SK-N-SH (cell line): Measurements from ENCODE around the gene KCNC4. TPM values are rescaled to one million over a fixed set of nuclear protein-coding genes. Genes with fewer than 3 reads are reported as not detected.

ENCODE experiments used
- CTCF ChIA-PET: fragments of 300-600, 350-600 bp; formaldehyde crosslinking; extraction: SDS; loops from one replicate; lab custom pipeline; 2021; lab: Yijun Ruan, JAX
- POLR2A ChIA-PET: fragments of 350-600 bp; sonication (Branson Sonifier 250); formaldehyde crosslinking; extraction: SDS; loops from one replicate; lab custom pipeline; 2020; ENCODE audit warnings: antibody characterized with exemption, inconsistent platforms; lab: Yijun Ruan, JAX
- DNase-seq: peaks from one replicate; pipeline ENCODE4 v3.0.0; 2012
- H2AFZ ChIP-seq: fragments of 200-600 bp; sonication (generic); 2 replicates; pipeline ENCODE4 v1.8.1; 2016; ENCODE audit warnings: antibody characterized with exemption, mild to moderate bottlenecking, low read depth
- H3F3A ChIP-seq: fragments of 200-600 bp; sonication (generic); replicated peaks from 2 replicates; pipeline ENCODE3; 2016; ENCODE audit warnings: antibody characterized with exemption, mild to moderate bottlenecking; ENCODE audit not compliant: insufficient read depth
- H3K27ac ChIP-seq, 2 experiments: fragments of 200-500 bp in 1 of 2; fragments of 200-600 bp in 1 of 2; sonication (Bioruptor generic) in 1 of 2; sonication (generic), shearing (Covaris generic) in 1 of 2; 2 replicates each; pipeline versions ENCODE4 v1.5.1 to v1.6.1; 2014 to 2016; ENCODE audit warnings: low read depth in 2 of 2, inconsistent platforms in 1 of 2, low read length in 1 of 2, mild to moderate bottlenecking in 1 of 2, mixed read lengths in 1 of 2
- H3K27me3 ChIP-seq: fragments of 200-600 bp; sonication (generic), shearing (Covaris generic); 2 replicates; pipeline ENCODE4 v1.6.1; 2016; ENCODE audit warnings: mixed run types; ENCODE audit not compliant: insufficient read depth
- H3K36me3 ChIP-seq, 2 experiments: fragments of 200-500 bp in 1 of 2; fragments of 200-600 bp in 1 of 2; sonication (Bioruptor generic) in 1 of 2; sonication (generic) in 1 of 2; replicated peaks in 1 of 2; 2 replicates each; pipeline versions ENCODE3 to v1.5.1; 2014 to 2016; ENCODE audit warnings: low read length in 1 of 2, mild to moderate bottlenecking in 1 of 2; ENCODE audit not compliant: insufficient read depth in 2 of 2, control insufficient read depth in 1 of 2
- H3K4me1 ChIP-seq, 2 experiments: fragments of 200-500 bp in 1 of 2; fragments of 200-600 bp in 1 of 2; sonication (Bioruptor generic) in 1 of 2; sonication (generic), shearing (Covaris generic) in 1 of 2; 2 replicates each; pipeline versions ENCODE4 v1.5.1 to v1.6.1; 2014 to 2016; ENCODE audit warnings: low read depth in 1 of 2, low read length in 1 of 2, mixed run types in 1 of 2; ENCODE audit not compliant: insufficient read depth in 2 of 2, control insufficient read depth in 1 of 2
- H3K4me2 ChIP-seq: fragments of 200-600 bp; sonication (generic), shearing (Covaris generic); 2 replicates; pipeline ENCODE4 v1.6.1; 2017; ENCODE audit warnings: mixed run types
- H3K4me3 ChIP-seq, 2 experiments: fragments of 200-500 bp in 1 of 2; fragments of 200-600 bp in 1 of 2; sonication (Bioruptor generic) in 1 of 2; sonication (generic), shearing (Covaris generic) in 1 of 2; 2 replicates each; pipeline versions ENCODE4 v1.5.1 to v1.8.1; 2014 to 2016; ENCODE audit warnings: low read depth in 2 of 2, inconsistent platforms in 1 of 2, low read length in 1 of 2, mild to moderate bottlenecking in 1 of 2, mixed read lengths in 1 of 2, moderate library complexity in 1 of 2
- H3K79me2 ChIP-seq: fragments of 200-600 bp; sonication (generic); 2 replicates; pipeline ENCODE4 v1.8.1; 2017; ENCODE audit warnings: mild to moderate bottlenecking; ENCODE audit not compliant: insufficient read depth
- H3K9ac ChIP-seq: fragments of 200-600 bp; sonication (generic); 2 replicates; pipeline ENCODE4 v1.6.1; 2017; ENCODE audit warnings: mixed run types
- H3K9me2 ChIP-seq: fragments of 200-600 bp; sonication (generic); 2 replicates; pipeline ENCODE4 v1.6.1; 2017; ENCODE audit warnings: mixed run types
- H3K9me3 ChIP-seq: fragments of 200-600 bp; sonication (generic); 2 replicates; pipeline ENCODE4 v1.6.1; 2017; ENCODE audit warnings: mixed run types, mild to moderate bottlenecking, moderate library complexity
- H4K20me1 ChIP-seq: fragments of 200-600 bp; sonication (generic); 2 replicates; pipeline ENCODE4 v1.6.1; 2017; ENCODE audit warnings: mild to moderate bottlenecking, mixed run types; ENCODE audit not compliant: insufficient read depth
- CTCF ChIP-seq: fragments of 200-600 bp; sonication (generic); IDR thresholded peaks from 2 replicates; pipeline ENCODE4 v1.6.1; 2017; ENCODE audit warnings: antibody characterized with exemption, mild to moderate bottlenecking, moderate library complexity
- EP300 ChIP-seq, 2 experiments: IDR thresholded peaks; 2 replicates each; pipeline versions ENCODE4 v1.4.0 to v1.6.1; 2012; ENCODE audit warnings: borderline replicate concordance in 1 of 2, low read depth in 1 of 2, low read length in 1 of 2
- FOSL2 ChIP-seq: IDR thresholded peaks from 2 replicates; pipeline ENCODE4 v1.4.0; 2012; ENCODE audit warnings: low read depth, mild to moderate bottlenecking, moderate library complexity, borderline replicate concordance
- FOXM1 ChIP-seq: IDR thresholded peaks from 2 replicates; pipeline ENCODE4 v1.4.0; 2012; ENCODE audit warnings: low read depth, mild to moderate bottlenecking
- GATA2 ChIP-seq: sonication (generic); formaldehyde crosslinking; IDR thresholded peaks from 2 replicates; pipeline ENCODE4 v1.5.0; 2020; ENCODE audit warnings: mild to moderate bottlenecking, missing genetic modification reagents
- MXI1 ChIP-seq: IDR thresholded peaks from 2 replicates; pipeline ENCODE4 v1.6.1; 2012; ENCODE audit warnings: mild to moderate bottlenecking, low read depth, low read length, improper control_type of control experiment
- NFIC ChIP-seq: IDR thresholded peaks from 2 replicates; pipeline ENCODE4 v1.4.0; 2012; ENCODE audit warnings: borderline replicate concordance
- RCOR1 ChIP-seq: fragments of 150-350 bp; IDR thresholded peaks from 2 replicates; pipeline ENCODE4 v1.6.1; 2017; ENCODE audit warnings: antibody characterized with exemption, low read length
- REST ChIP-seq: IDR thresholded peaks from 2 replicates; pipeline ENCODE4 v1.6.1; 2012; ENCODE audit warnings: mild to moderate bottlenecking, low read depth, low read length, moderate library complexity
- SMC3 ChIP-seq: IDR thresholded peaks from 2 replicates; pipeline ENCODE4 v1.6.1; 2012; ENCODE audit warnings: low read depth, low read length, improper control_type of control experiment
- YY1 ChIP-seq: IDR thresholded peaks from 2 replicates; pipeline ENCODE4 v1.4.0; 2012; ENCODE audit warnings: low read depth, mild to moderate bottlenecking
- WGBS: methylation state at CpG from one replicate; pipeline ENCODE4 v1.1.6; 2017; ENCODE audit warnings: low lambda C conversion rate; 5-methylcytosine and 5-hydroxymethylcytosine counted together
- polyA plus RNA-seq, 3 experiments: library from polyadenylated mRNA; depleted of rRNA; stranded (reverse); fragments of >200 nt; gene quantifications; 2 replicates each; pipeline ENCODE4 v1.2.3, GENCODE V29; 2012

The KCNC4 gene
- polyA plus RNA-seq, 1 of the 3 experiments (the other 2 are of a cell fraction): 0.51 TPM

- TF ChIP-seq REST (no peak), CTCF (no peak)
Observed at GRCh38 chr1:110189181-110189580, 20.9 kb upstream of the KCNC4 start (continued).

GRCh38 chr1:110190282-110190929 is 19.7 kb upstream of the KCNC4 start:
- H3K4me3 ChIP-seq: no peak overlapping the region
- H4K20me1 ChIP-seq: no peaks in the 10 kb centered on the region
- no peak overlapping the region for H3K4me2 ChIP-seq
- no peaks in the 10 kb centered on the region for H3F3A ChIP-seq
- no peaks in the 10 kb centered on the region for H3K9me2 ChIP-seq
- H3K36me3 ChIP-seq: no peaks in the 10 kb centered on the region
- no peak for TF ChIP-seq MXI1
- TF ChIP-seq SMC3: no peak
- TF ChIP-seq RCOR1: no peak
- TF ChIP-seq NFIC: peak; percentile 59
- no peak for TF ChIP-seq FOSL2
- TF ChIP-seq FOXM1: no peak
- TF ChIP-seq, all 33 proteins: peak for 1
- peaks cover 4 to 48% of the 10 kb centered on the region in 2 experiments; a peak in 2 of 4 replicates for H3K4me1 ChIP-seq
- H3K9ac ChIP-seq: no peak overlapping the region
- 46% methylated on average over 6 of the region's 8 CpGs for WGBS
- H2AFZ ChIP-seq: no peak overlapping the region
- H3K27ac ChIP-seq: no peak overlapping the region
- no peaks in the 10 kb centered on the region for H3K79me2 ChIP-seq
- H3K27me3 ChIP-seq: no peaks in the 10 kb centered on the region
- no peaks in the 10 kb centered on the region for H3K9me3 ChIP-seq
- CTCF ChIA-PET: interaction anchor here (0.8 to 12.2 kb wide), 8 partner anchors 12 to 149 kb away, joined by 3 to 163 read pairs (median 6); partner anchors contain the start of genes KCNC4 and RBM15
- POLR2A ChIA-PET: no interaction called here
- DNase-seq: no peak

- 61% methylated on average over 8 of the region's 8 CpGs for WGBS
- no peak overlapping the region for H2AFZ ChIP-seq
- H3F3A ChIP-seq: no peaks in the 10 kb centered on the region
- H3K27ac ChIP-seq: no peak overlapping the region
- no peaks in the 10 kb centered on the region for H3K36me3 ChIP-seq
- no peaks in the 10 kb centered on the region for H3K9me3 ChIP-seq
- H3K9me2 ChIP-seq: no peaks in the 10 kb centered on the region
- TF ChIP-seq CTCF (no peak), EP300 (IDR thresholded peaks at IDR 0.05; ENCODE audit: borderline replicate concordance in 1 of 2, low read depth in 1 of 2, low read length in 1 of 2) (no peak), GATA2 (CRISPR knock-in tag) (no peak), YY1 (no peak)
- TF ChIP-seq, all 33 proteins: peak for 0
- no peak overlapping the region for H3K4me2 ChIP-seq
- peaks cover 4 to 42% of the 10 kb centered on the region in 2 experiments; a peak in 2 of 4 replicates for H3K4me1 ChIP-seq
- H3K4me3 ChIP-seq: no peak overlapping the region
- CTCF ChIA-PET: interaction anchor here (0.5 to 12.2 kb wide), 9 partner anchors 13 to 303 kb away, joined by 3 to 163 read pairs (median 4); partner anchors contain the start of gene KCNC4
- POLR2A ChIA-PET: no interaction called here
- no peaks in the 10 kb centered on the region for H3K27me3 ChIP-seq
- H4K20me1 ChIP-seq: no peaks in the 10 kb centered on the region
- no peak for DNase-seq
- no peaks in the 10 kb centered on the region for H3K79me2 ChIP-seq
- no peak overlapping the region for H3K9ac ChIP-seq
Observed at GRCh38 chr1:110192541-110192940, 17.6 kb upstream of the KCNC4 start.
